Lower leg skin (tissue), 4 donors: ENCODE data around the gene WDR81. TPM values are rescaled to one million over a fixed set of nuclear protein-coding genes. Genes with fewer than 3 reads are reported as not detected.

Experiments used
- DNase-seq, 2 donors: peaks; one replicate each; pipeline ENCODE4 v3.0.0-alpha.2; 2019; ENCODE audit warnings: low spot score in 2 of 2
- H3K4me3 ChIP-seq: fragments of 200-600 bp; sonication (generic); 2 replicates; pipeline ENCODE4 v1.5.1; 2017; ENCODE audit warnings: mild to moderate bottlenecking, low read depth; ENCODE audit not compliant: poor library complexity, severe bottlenecking
- POLR2A ChIP-seq, 2 donors: fragments of 450-650 bp; IDR thresholded peaks; one replicate each; pipeline ENCODE4 v1.6.1; 2016 to 2017; ENCODE audit warnings: antibody characterized with exemption in 2 of 2, mild to moderate bottlenecking in 1 of 2, moderate library complexity in 1 of 2
- WGBS, 2 donors: methylation state at CpG; one replicate each; pipeline ENCODE4 v1.1.5; 2018; 5-methylcytosine and 5-hydroxymethylcytosine counted together
- intact Hi-C: fragments of 100-400 bp; cut with DNase I; formaldehyde crosslinking; loops from one replicate; pipeline ENCODE4 v1.15.0; 2023; ENCODE audit warnings: low total_unique reads
- total RNA-seq, 4 donors: library from RNA; depleted of rRNA; stranded (reverse); fragments of >200 nt; gene quantifications; one replicate each; pipeline ENCODE4 v1.1.0, GENCODE V29; 2016
- TF ChIP-seq, protein P1 (sequence below), 3 donors: fragments of 450-650 bp; IDR thresholded peaks; one replicate each; pipeline ENCODE4 v1.5.1; 2016; ENCODE audit warnings: antibody characterized with exemption in 3 of 3, mild to moderate bottlenecking in 3 of 3, moderate library complexity in 2 of 3

WDR81 gene
- total RNA-seq, 4 donors from 2014 or later: 42.9 to 64.4 (median 49.2) TPM

DNA sequence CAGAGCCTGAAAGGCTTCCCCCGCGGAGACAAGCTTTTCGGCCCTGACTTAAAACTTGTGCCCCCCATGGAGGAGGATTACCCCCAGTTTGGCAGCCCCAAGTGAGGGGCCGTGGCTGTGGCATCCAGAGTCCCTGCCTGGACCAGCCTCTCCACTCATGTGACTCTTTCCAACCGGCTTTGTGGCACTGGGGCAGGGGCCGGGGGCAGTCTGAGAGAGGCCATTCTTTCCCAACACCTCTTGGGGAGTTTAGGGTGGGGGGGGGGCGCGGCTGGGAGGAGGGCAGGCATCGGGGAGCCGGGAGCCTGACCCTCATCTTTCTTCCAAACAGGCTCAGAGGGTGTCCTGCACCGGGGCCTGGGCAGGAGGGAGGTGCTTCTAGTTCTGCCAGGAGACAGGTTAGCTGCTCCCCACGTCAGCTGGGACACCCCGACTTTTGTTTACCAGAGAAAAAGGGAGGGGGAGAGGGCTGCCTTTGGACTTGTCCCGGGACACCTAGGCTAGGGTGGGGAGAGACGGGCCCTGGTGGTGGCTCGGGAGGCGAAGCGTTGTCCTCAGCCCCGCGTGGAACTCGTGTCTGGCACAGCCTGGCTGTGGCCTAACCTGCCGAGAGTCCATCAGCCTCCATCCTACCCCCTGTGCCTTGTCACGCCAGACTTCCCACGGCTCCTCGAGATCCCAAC, 30.1 kb downstream of the WDR81 start:
- no peak for TF ChIP-seq POLR2A (IDR thresholded peaks at IDR 0.05)
- TF ChIP-seq, protein P1, sequence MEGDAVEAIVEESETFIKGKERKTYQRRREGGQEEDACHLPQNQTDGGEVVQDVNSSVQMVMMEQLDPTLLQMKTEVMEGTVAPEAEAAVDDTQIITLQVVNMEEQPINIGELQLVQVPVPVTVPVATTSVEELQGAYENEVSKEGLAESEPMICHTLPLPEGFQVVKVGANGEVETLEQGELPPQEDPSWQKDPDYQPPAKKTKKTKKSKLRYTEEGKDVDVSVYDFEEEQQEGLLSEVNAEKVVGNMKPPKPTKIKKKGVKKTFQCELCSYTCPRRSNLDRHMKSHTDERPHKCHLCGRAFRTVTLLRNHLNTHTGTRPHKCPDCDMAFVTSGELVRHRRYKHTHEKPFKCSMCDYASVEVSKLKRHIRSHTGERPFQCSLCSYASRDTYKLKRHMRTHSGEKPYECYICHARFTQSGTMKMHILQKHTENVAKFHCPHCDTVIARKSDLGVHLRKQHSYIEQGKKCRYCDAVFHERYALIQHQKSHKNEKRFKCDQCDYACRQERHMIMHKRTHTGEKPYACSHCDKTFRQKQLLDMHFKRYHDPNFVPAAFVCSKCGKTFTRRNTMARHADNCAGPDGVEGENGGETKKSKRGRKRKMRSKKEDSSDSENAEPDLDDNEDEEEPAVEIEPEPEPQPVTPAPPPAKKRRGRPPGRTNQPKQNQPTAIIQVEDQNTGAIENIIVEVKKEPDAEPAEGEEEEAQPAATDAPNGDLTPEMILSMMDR (IDR thresholded peaks at IDR 0.05): no peak
- WGBS, 2 donors: 70 to 73% methylated on average over 20 to 25 of the region's 25 CpGs
- DNase-seq: no peak
- H3K4me3 ChIP-seq: no peak overlapping the region
- intact Hi-C loops: no loop called here

DNA sequence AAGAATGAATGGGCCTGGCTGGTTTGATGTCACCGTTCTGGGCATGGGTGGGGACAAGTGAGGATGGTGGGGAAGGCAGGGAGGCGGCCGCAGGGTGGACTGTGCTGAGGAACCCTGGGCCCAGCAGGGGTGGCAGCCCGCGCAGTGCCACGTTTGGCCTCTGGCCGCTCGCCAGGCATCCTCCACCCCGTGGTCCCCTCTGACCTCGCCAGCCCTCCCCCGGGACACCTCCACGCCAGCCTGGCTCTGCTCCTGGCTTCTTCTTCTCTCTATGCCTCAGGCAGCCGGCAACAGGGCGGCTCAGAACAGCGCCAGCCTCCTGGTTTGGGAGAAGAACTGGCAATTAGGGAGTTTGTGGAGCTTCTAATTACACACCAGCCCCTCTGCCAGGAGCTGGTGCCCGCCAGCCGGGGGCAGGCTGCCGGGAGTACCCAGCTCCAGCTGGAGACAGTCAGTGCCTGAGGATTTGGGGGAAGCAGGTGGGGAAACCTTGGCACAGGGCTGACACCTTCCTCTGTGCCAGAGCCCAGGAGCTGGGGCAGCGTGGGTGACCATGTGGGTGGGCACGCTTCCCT, 30.8 kb downstream of the WDR81 start:
- intact Hi-C loops: no loop called here

DNA sequence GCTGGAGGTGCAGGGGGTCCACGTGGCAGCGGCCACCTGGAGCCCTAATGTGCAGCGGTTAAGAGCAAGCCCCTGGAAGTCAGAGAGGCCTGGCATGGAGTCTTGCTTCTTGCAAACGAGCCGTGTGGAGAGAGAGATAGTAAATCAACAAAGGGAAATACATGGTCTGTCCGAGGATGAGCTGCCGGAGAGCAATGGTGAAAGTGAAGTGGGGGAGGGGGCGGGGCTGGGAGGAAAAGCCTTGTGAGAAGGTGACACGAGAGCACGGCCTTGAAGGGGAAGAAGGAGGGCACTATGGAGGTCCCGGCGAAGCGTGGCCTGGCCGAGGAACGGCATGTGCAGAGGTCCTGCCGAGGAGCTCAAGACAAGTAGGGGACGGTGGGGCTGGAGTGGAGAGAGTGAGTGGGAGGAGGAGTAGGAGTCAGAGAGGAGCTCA, 31.3 kb downstream of the WDR81 start:
- no peak for DNase-seq
- WGBS, 2 donors: 68 to 69% methylated on average over 17 of the region's 17 CpGs

More for the DNA sequence above, 30.8 kb downstream of the WDR81 start:
- H3K4me3 ChIP-seq: no peak overlapping the region
- TF ChIP-seq, protein P1 (IDR thresholded peaks at IDR 0.05): no peak
- no peak for TF ChIP-seq POLR2A (IDR thresholded peaks at IDR 0.05)
- no peak for DNase-seq
- WGBS, 2 donors: 42% methylated on average over 20 of the region's 20 CpGs

DNA sequence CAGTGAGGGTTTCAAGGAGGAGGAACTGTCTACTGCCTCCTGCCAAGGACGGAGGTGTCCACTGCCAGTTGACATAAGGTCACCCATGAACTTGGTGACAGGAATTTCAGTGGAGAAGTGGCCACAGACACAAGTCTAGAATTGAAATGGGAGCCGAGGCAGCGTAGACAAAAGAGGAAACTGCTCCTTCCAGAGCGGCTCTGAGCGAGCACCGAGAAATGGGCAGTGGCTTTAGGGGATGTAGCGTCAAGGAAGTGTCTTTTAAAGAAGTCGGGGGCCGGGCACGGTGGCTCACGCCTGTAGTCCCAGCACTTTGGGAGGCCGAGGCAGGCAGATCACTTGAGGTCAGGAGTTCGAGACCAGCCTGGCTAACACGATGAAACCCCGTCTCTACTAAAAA, 34.3 kb downstream of the WDR81 start:
- intact Hi-C loops: no loop called here
- DNase-seq: no peak
- no peak overlapping the region for H3K4me3 ChIP-seq
- TF ChIP-seq POLR2A (IDR thresholded peaks at IDR 0.05): no peak
- TF ChIP-seq, protein P1 (IDR thresholded peaks at IDR 0.05): no peak
- 78 to 84% methylated on average over 15 of the region's 15 CpGs for WGBS, 2 donors

More for the DNA sequence above, 31.3 kb downstream of the WDR81 start:
- H3K4me3 ChIP-seq: no peak overlapping the region
- intact Hi-C loops: no loop called here
- TF ChIP-seq POLR2A (IDR thresholded peaks at IDR 0.05): no peak
- TF ChIP-seq, protein P1 (IDR thresholded peaks at IDR 0.05): no peak

DNA sequence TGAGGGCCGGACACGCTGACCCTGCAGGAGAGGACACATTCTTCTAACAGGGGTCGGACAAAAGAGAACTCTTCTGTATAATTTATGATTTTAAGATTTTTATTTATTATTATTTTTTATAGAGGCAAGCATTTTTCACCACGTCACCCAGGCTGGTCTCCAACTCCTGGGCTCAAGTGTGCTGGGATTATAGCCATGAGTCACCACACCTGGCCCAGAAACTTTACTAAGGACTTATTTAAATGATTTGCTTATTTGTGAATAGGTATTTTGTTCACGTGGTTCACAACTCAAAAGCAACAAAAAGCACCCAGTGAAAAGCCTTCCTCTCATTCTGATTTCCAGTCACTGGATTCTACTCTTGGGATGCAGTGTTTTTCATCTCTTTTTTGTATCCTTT, 35.0 kb downstream of the WDR81 start:
- DNase-seq: no peak
- 51 to 66% methylated on average over 5 of the region's 5 CpGs for WGBS, 2 donors
- H3K4me3 ChIP-seq: no peak overlapping the region
- intact Hi-C loops: no loop called here
- TF ChIP-seq, protein P1 (IDR thresholded peaks at IDR 0.05): no peak
- no peak for TF ChIP-seq POLR2A (IDR thresholded peaks at IDR 0.05)
